Measurements from ENCODE around the gene LSAMP. TPM values are rescaled to one million over a fixed set of nuclear protein-coding genes. Genes with fewer than 3 reads are reported as not detected.
"Not testable (repeated sequence)": the region's sequence is repeated elsewhere in the genome, so short reads cannot be mapped to it uniquely, and the experiment has no call there.

LSAMP gene
- polyA plus RNA-seq, 2 of the 4 experiments (the other 2 are of a cell fraction): 0.12 to 0.53 TPM

DNA sequence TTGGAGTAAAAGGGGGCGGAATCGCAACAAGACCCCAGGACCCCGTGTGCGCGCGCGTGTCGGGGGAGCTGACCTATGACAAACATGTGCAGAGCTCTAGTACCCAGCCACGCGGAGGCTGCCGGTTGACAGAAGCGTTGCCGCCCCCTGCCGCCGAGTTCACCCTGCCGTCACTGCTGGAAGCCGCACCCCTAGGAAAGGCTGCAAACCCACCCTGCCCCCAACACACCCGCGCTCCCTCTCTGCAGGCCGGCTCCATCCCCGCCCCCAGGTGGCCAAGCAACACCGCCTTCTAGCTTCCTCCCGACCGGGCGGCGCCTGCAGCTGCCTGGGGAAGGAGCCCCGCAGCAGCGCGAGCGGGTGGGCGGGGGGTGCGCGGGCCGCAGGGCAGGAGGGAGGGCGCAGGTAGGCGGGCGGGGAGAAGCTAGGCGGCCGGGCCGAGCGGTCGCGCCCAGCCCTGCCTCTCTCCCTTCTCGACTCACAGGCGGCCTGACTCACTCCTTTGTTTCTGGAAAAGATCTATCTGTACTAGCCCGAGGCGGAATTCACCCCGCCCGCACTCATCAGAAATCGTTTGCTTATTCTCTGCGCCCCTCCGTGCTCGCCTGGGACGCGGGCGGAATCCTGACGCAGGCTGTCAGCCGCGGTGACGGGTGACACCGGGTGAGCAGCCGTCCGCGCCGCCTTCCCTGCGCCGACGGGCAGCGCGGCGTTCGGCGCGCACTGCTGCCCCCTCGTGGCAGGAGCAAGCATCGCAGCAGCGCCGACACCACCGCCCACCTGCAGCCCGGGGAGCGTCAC, 661.1 kb downstream of the LSAMP start (continued):
- TF ChIP-seq CHD4 (IDR thresholded peaks at IDR 0.05; ENCODE audit: borderline replicate concordance): no peak
- TF ChIP-seq, protein P1, sequence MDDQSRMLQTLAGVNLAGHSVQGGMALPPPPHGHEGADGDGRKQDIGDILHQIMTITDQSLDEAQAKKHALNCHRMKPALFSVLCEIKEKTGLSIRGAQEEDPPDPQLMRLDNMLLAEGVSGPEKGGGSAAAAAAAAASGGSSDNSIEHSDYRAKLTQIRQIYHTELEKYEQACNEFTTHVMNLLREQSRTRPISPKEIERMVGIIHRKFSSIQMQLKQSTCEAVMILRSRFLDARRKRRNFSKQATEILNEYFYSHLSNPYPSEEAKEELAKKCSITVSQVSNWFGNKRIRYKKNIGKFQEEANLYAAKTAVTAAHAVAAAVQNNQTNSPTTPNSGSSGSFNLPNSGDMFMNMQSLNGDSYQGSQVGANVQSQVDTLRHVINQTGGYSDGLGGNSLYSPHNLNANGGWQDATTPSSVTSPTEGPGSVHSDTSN (IDR thresholded peaks at IDR 0.05): no peak
- TF ChIP-seq FOSL2 (IDR thresholded peaks at IDR 0.05): no peak
- peak; percentile 45 for TF ChIP-seq FOSL2 (CRISPR knock-in tag; IDR thresholded peaks at IDR 0.05)
- TF ChIP-seq ESRRA (IDR thresholded peaks at IDR 0.05; ENCODE audit: borderline replicate concordance, low read length): no peak
- TF ChIP-seq ZFP36 (IDR thresholded peaks at IDR 0.05; ENCODE audit: borderline replicate concordance, partially characterized antibody): no peak
- no peak for TF ChIP-seq HOXB13 (CRISPR knock-in tag; IDR thresholded peaks at IDR 0.05; ENCODE audit: low read depth)
- TF ChIP-seq NFE2L2 (conservative IDR thresholded peaks at IDR 0.05; ENCODE audit: low read length): no peak
- TF ChIP-seq, protein P2, sequence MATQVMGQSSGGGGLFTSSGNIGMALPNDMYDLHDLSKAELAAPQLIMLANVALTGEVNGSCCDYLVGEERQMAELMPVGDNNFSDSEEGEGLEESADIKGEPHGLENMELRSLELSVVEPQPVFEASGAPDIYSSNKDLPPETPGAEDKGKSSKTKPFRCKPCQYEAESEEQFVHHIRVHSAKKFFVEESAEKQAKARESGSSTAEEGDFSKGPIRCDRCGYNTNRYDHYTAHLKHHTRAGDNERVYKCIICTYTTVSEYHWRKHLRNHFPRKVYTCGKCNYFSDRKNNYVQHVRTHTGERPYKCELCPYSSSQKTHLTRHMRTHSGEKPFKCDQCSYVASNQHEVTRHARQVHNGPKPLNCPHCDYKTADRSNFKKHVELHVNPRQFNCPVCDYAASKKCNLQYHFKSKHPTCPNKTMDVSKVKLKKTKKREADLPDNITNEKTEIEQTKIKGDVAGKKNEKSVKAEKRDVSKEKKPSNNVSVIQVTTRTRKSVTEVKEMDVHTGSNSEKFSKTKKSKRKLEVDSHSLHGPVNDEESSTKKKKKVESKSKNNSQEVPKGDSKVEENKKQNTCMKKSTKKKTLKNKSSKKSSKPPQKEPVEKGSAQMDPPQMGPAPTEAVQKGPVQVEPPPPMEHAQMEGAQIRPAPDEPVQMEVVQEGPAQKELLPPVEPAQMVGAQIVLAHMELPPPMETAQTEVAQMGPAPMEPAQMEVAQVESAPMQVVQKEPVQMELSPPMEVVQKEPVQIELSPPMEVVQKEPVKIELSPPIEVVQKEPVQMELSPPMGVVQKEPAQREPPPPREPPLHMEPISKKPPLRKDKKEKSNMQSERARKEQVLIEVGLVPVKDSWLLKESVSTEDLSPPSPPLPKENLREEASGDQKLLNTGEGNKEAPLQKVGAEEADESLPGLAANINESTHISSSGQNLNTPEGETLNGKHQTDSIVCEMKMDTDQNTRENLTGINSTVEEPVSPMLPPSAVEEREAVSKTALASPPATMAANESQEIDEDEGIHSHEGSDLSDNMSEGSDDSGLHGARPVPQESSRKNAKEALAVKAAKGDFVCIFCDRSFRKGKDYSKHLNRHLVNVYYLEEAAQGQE (IDR thresholded peaks at IDR 0.05): no peak
- TF ChIP-seq, protein P3, sequence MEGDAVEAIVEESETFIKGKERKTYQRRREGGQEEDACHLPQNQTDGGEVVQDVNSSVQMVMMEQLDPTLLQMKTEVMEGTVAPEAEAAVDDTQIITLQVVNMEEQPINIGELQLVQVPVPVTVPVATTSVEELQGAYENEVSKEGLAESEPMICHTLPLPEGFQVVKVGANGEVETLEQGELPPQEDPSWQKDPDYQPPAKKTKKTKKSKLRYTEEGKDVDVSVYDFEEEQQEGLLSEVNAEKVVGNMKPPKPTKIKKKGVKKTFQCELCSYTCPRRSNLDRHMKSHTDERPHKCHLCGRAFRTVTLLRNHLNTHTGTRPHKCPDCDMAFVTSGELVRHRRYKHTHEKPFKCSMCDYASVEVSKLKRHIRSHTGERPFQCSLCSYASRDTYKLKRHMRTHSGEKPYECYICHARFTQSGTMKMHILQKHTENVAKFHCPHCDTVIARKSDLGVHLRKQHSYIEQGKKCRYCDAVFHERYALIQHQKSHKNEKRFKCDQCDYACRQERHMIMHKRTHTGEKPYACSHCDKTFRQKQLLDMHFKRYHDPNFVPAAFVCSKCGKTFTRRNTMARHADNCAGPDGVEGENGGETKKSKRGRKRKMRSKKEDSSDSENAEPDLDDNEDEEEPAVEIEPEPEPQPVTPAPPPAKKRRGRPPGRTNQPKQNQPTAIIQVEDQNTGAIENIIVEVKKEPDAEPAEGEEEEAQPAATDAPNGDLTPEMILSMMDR (IDR thresholded peaks at IDR 0.05): peak; percentile 85
- no peak for TF ChIP-seq TFCP2L1 (CRISPR knock-in tag; IDR thresholded peaks at IDR 0.05)
- no peak for TF ChIP-seq EHF (CRISPR knock-in tag; IDR thresholded peaks at IDR 0.05)
- TF ChIP-seq EP300 (IDR thresholded peaks at IDR 0.05): no peak
- TF ChIP-seq HDAC2 (IDR thresholded peaks at IDR 0.05): no peak
- TF ChIP-seq POLR2AphosphoS2 (conservative IDR thresholded peaks at IDR 0.05; ENCODE audit: low read length): no peak
- TF ChIP-seq, protein P4, sequence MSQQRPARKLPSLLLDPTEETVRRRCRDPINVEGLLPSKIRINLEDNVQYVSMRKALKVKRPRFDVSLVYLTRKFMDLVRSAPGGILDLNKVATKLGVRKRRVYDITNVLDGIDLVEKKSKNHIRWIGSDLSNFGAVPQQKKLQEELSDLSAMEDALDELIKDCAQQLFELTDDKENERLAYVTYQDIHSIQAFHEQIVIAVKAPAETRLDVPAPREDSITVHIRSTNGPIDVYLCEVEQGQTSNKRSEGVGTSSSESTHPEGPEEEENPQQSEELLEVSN (IDR thresholded peaks at IDR 0.05; ENCODE audit: borderline replicate concordance, low read depth): peak; percentile 67; the same call in 1 of the 2 replicates
- TF ChIP-seq GATA3 (IDR thresholded peaks at IDR 0.05; ENCODE audit: borderline replicate concordance): 0 out of 2 replicates have a peak, but pooled peaks have one; percentile 13
- TF ChIP-seq RFX5 (IDR thresholded peaks at IDR 0.05): 0 out of 2 replicates have a peak, but pooled peaks have one; percentile 37
- TF ChIP-seq, protein P5, sequence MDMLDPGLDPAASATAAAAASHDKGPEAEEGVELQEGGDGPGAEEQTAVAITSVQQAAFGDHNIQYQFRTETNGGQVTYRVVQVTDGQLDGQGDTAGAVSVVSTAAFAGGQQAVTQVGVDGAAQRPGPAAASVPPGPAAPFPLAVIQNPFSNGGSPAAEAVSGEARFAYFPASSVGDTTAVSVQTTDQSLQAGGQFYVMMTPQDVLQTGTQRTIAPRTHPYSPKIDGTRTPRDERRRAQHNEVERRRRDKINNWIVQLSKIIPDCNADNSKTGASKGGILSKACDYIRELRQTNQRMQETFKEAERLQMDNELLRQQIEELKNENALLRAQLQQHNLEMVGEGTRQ (IDR thresholded peaks at IDR 0.05): 0 out of 2 replicates have a peak, but pooled peaks have one; percentile 9

DNA sequence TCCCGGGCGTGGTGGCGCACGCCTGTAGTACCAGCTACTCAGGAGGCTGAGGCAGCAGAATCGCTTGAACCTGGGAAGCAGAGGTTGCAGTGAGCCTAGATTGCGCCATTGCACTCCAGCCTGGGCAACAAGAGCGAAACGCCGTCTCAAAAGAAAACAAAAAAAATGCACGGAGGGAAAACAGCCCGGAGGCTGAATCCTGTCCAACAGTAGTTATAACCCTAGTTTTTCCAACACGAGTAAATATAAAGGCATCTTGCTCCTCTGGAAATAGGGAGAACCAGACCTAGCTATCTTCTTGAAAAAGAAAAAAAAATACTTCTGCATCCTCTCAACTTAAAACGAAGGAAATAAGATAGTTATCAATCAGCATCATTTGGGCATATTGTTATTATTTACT, 661.9 kb downstream of the LSAMP start:
- not testable (repeated sequence) for DNase-seq (ENCODE audit: low read depth in 1 of 2, low spot score in 1 of 2); FAIRE-seq; ATAC-seq; H3K9me3 ChIP-seq
- ChIA-PET CTCF (interaction anchor here (0.6 to 6.9 kb wide), 40 partner anchors 9 to 1653 kb away, joined by 3 to 61 read pairs (median 6); no protein-coding TSS in a partner anchor), POLR2A (interaction anchor here (0.6 to 1.6 kb wide), 8 partner anchors 9 to 637 kb away, joined by 3 to 13 read pairs (median 4); partner anchors contain the start of gene ZBTB20)
- Histone ChIP-seq H3K4me1 (peaks cover 18% of the 10 kb centered on the region), H3K4me3 (peak overlapping the region; percentile 69), H3K4me2 (peak overlapping the region; percentile 86), H3K27ac (peak overlapping the region; percentile 86 to 87)
- 55% methylated on average over 13 of the region's 13 CpGs for WGBS (ENCODE audit: missing lambda C conversion rate)
